Measurements from ENCODE around the gene MYO6.

DNA sequence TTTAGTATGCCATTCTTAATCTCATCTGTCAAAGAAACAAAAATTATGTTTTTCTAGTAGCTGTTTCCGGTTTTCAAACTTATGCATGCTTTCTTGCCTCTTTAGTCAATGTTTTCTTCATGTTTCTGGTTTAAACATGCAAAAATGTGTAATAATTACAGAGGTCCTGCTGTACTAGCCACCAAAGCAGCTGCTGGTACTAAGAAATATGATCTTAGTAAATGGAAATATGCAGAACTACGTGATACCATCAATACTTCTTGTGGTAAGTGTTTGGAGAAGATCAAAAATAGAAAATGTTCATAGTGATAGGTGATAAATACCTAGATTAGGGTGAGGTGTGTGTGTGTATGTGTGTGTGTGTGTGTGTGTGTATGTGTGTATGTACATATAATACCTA lies 158.4 kb downstream of the MYO6 start:
- TF ChIP-seq CTCF (IDR thresholded peaks at IDR 0.05; ENCODE audit: borderline replicate concordance, extremely low read depth, low read length, poor library complexity, severe bottlenecking) = no peak
- TF ChIP-seq EZH2 (IDR thresholded peaks at IDR 0.05; ENCODE audit: borderline replicate concordance, low read depth, low read length, severe bottlenecking) = no peak
